ENCODE measurements around the gene CTH.
"Not testable (repeated sequence)": the region's sequence is repeated elsewhere in the genome, so short reads cannot be mapped to it uniquely, and the experiment has no call there.

CTH gene

GRCh38 chr1:70441392-70442035 is 30.4 kb downstream of the CTH start:
- H3K27ac ChIP-seq, result no peak overlapping the region
- no peak for TF ChIP-seq CTCF (IDR thresholded peaks at IDR 0.05)
- no peak for TF ChIP-seq ZFX (IDR thresholded peaks at IDR 0.05; ENCODE audit: borderline replicate concordance)

- no peak overlapping the region for H3K27ac ChIP-seq
- no peak for TF ChIP-seq ZFX (IDR thresholded peaks at IDR 0.05; ENCODE audit: borderline replicate concordance)
- no peak for TF ChIP-seq CTCF (IDR thresholded peaks at IDR 0.05)
These were observed 31.4 kb downstream of the CTH start for GRCh38 chr1:70442490-70442889.

DNA sequence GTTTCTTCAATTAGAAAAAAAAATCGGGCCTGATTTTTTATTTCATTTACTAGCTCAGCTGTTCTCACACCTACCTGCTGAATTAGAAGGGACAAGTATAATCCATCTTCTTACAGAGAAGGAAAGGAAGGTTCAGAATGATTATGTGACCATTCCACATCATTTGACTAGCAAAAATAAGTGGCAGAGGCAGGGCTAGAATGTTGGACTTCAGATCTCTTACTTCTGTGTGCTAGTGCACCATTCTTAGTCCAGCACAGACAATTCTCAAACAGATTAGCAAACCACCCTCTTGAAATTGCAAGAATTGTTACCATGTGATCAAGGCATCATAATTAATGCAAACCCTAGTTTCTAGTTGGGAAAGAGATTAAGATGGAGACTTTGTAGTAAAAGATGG is 32.7 kb downstream of the CTH start:
- no peak overlapping the region for H3K27ac ChIP-seq

DNA sequence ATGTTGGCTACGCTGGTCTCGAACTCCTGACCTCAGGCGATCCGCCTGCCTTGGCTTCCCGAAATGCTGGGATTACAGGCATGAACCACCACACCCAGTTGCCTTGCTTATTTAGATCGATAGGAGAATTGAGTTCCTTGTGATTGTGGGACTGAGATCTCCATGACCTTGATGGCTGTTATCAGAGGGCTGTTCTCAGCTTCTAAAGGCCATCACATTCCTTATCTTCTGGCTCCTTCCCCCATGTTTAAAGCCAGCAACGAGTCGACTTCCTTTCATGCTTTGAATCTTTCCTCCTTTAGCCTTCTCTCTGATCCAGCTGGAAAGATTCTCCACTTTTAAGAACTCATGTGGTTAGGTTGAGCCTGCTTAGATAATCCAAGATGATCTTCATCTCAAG is 38.0 kb downstream of the CTH start:
- TF ChIP-seq CTCF (IDR thresholded peaks at IDR 0.05), result no peak
- TF ChIP-seq ZFX (IDR thresholded peaks at IDR 0.05; ENCODE audit: borderline replicate concordance), result no peak

More for the DNA sequence above, 32.7 kb downstream of the CTH start:
- no peak for TF ChIP-seq CTCF (IDR thresholded peaks at IDR 0.05)
- TF ChIP-seq ZFX (IDR thresholded peaks at IDR 0.05; ENCODE audit: borderline replicate concordance), result no peak

DNA sequence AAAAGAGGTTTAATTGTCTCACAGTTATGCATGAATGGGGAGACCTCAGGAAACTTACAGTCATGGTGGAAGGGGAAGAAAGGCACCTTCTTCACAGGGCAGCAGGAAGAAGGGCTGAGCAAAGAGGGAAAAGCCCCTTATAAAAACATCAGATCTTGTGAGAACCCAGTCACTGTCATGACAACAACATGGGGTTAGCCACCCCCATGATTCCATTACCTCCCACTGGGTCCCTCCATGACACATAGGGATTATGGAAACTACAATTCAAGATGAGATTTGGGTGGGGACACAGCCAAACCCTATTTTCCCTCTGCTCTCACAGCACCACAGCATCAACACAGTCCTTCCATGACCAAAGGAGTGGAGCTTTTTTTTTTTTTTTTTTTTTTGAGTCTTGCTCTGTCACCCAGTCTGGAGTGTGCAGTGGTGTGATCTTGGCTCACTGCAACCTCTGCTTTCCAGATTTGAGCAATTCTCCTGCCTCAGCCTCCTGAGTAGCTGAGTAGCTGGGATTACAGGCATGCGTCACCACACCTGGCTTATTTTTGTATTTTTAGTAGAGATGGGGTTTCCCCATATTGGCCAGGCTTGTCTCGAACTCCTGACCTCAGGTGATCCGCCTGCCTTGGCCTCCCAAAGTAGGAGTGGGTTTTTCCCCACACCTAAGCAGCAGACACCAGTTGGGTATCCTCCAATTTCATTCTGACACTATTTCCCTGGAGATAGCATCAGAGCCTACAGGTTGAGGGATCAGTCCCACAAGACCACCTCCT is 41.3 kb downstream of the CTH start:
- H3K27ac ChIP-seq, result not testable (repeated sequence)

More for the DNA sequence above, 38.0 kb downstream of the CTH start:
- no peak overlapping the region for H3K27ac ChIP-seq

GRCh38 chr1:70455291-70455690 is 44.2 kb downstream of the CTH start:
- no peak overlapping the region for H3K27ac ChIP-seq
- TF ChIP-seq ZFX (IDR thresholded peaks at IDR 0.05; ENCODE audit: borderline replicate concordance) (no peak), CTCF (IDR thresholded peaks at IDR 0.05) (no peak)

DNA sequence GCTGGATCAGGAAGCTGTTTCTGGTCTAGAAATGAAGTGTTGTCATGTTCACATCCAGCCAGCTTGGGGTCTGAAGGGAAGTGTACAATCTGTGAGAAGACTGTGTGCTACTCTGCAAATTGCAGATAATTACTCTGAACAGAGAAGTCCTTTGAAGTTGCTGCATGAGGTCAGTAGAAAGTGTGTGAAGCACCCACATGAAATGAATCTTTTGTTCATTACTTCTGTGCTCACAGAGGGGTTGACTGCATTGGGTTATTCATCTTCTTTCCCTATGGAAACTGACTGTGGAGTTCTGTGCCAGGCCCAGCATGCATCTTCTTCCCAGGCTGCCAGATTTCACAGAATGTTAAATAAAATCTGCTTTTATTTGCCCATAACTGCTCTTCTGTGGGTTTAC is 47.1 kb downstream of the CTH start:
- no peak for TF ChIP-seq CTCF (IDR thresholded peaks at IDR 0.05)
- no peak for TF ChIP-seq ZFX (IDR thresholded peaks at IDR 0.05; ENCODE audit: borderline replicate concordance)
- no peak overlapping the region for H3K27ac ChIP-seq
